HEK293T (cell line): ENCODE measurements around the gene TCERG1L.

Experiments
- CTCF ChIA-PET: fragments of 350-600 bp; formaldehyde crosslinking; extraction: SDS; loops from one replicate; lab custom pipeline; 2021; ENCODE audit warnings: antibody characterized with exemption, inconsistent platforms; lab: Yijun Ruan, JAX
- POLR2A ChIA-PET: fragments of 350-600 bp; formaldehyde crosslinking; extraction: SDS; loops from one replicate; lab custom pipeline; 2020; ENCODE audit warnings: antibody characterized with exemption, inconsistent platforms; lab: Yijun Ruan, JAX
- DNase-seq: peaks from one replicate; pipeline ENCODE4 v3.0.0; 2012; ENCODE audit warnings: mixed read lengths; ENCODE audit errors: extremely low spot score
- ARNT ChIP-seq: fragments of 450-650 bp; IDR thresholded peaks from 2 replicates; pipeline ENCODE4 v1.6.1; 2017; ENCODE audit warnings: mild to moderate bottlenecking
- BHLHE40 ChIP-seq: fragments of 450-650 bp; IDR thresholded peaks from 2 replicates; pipeline ENCODE4 v1.6.1; 2016; ENCODE audit warnings: mild to moderate bottlenecking, moderate library complexity, borderline replicate concordance
- CTBP1 ChIP-seq: fragments of 450-650 bp; IDR thresholded peaks from 2 replicates; pipeline ENCODE4 v1.6.1; 2016; ENCODE audit warnings: borderline replicate concordance
- ELF4 ChIP-seq: fragments of 450-650 bp; IDR thresholded peaks from 2 replicates; pipeline ENCODE4 v1.6.1; 2017; ENCODE audit warnings: antibody characterized with exemption
- FOXA1 ChIP-seq: fragments of 450-650 bp; IDR thresholded peaks from 2 replicates; pipeline ENCODE4 v1.6.1; 2016; ENCODE audit warnings: mild to moderate bottlenecking
- FOXK2 ChIP-seq: fragments of 450-650 bp; IDR thresholded peaks from 2 replicates; pipeline ENCODE4 v1.6.1; 2016; ENCODE audit warnings: mild to moderate bottlenecking
- FOXM1 ChIP-seq: fragments of 450-650 bp; IDR thresholded peaks from 2 replicates; pipeline ENCODE4 v1.6.1; 2017; ENCODE audit warnings: mild to moderate bottlenecking, borderline replicate concordance
- HDGF ChIP-seq: fragments of 450-650 bp; IDR thresholded peaks from 2 replicates; pipeline ENCODE4 v1.6.1; 2017; ENCODE audit warnings: antibody characterized with exemption, borderline replicate concordance
- L3MBTL2 ChIP-seq: fragments of 450-650 bp; conservative IDR thresholded peaks from 2 replicates; pipeline ENCODE4 v1.6.1; 2016; ENCODE audit warnings: mild to moderate bottlenecking
- LEF1 ChIP-seq: fragments of 450-650 bp; IDR thresholded peaks from 2 replicates; pipeline ENCODE4 v1.6.1; 2017; ENCODE audit warnings: mild to moderate bottlenecking, borderline replicate concordance
- NFRKB ChIP-seq: fragments of 450-650 bp; IDR thresholded peaks from 2 replicates; pipeline ENCODE4 v1.6.1; 2016; ENCODE audit warnings: mild to moderate bottlenecking, moderate library complexity
- PKNOX1 ChIP-seq: fragments of 450-650 bp; IDR thresholded peaks from 2 replicates; pipeline ENCODE4 v1.6.1; 2016
- SP1 ChIP-seq: fragments of 450-650 bp; IDR thresholded peaks from 2 replicates; pipeline ENCODE4 v1.6.1; 2017
- SUZ12 ChIP-seq: fragments of 450-650 bp; IDR thresholded peaks from 2 replicates; pipeline ENCODE4 v1.6.1; 2016; ENCODE audit warnings: mild to moderate bottlenecking
- TARDBP ChIP-seq: fragments of 450-650 bp; IDR thresholded peaks from 2 replicates; pipeline ENCODE4 v1.6.1; 2016
- ZNF384 ChIP-seq: fragments of 450-650 bp; IDR thresholded peaks from 2 replicates; pipeline ENCODE4 v1.6.1; 2016

Gene TCERG1L

DNA sequence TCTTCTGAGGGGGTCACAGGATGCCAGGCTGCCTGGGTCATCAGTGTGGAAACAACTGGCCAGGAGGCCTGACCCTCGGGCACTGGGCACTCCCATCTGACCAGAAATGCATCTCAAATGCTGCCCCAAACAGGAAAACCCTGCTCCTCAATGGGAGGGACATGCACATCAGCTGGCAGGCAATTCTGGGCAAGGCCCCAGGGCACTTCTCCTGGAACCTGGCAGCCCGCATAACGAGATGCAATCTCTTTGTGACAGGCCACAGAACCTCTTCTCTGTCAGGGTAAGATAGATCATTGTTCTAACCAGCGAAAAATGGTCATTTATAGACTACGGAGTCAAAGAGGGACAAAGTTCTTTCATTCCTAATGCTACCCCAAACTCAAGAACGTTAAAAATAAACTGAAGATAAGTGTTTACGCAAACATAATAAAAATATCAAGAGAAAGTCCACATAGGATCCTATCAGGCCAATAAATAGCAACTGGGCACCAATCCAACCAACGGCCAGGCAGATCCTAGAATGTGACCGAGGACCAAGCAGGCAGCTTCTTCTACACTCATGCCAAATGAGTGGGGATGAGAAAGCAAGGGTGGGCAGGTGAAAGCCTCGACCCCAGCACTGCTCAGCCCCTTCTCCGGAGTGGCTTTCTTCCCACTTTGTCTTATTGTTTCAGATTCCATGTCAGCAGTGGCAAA is 212.3 kb downstream of the TCERG1L start:
- no peak for DNase-seq
- TF ChIP-seq TARDBP: no peak
- no peak for TF ChIP-seq FOXM1
- TF ChIP-seq FOXA1: no peak
- no peak for TF ChIP-seq L3MBTL2
- TF ChIP-seq ZNF384: no peak
- no peak for TF ChIP-seq LEF1
- no peak for TF ChIP-seq SUZ12
- no peak for TF ChIP-seq HDGF
- no peak for TF ChIP-seq BHLHE40
- no peak for TF ChIP-seq FOXK2
- no peak for TF ChIP-seq NFRKB
- no peak for TF ChIP-seq SP1
- no peak for TF ChIP-seq ARNT
- TF ChIP-seq ELF4: no peak
- TF ChIP-seq PKNOX1: no peak
- no peak for TF ChIP-seq CTBP1
- CTCF ChIA-PET: no interaction called here
- POLR2A ChIA-PET: no interaction called here

GRCh38 chr10:131098416-131098952 is 213.0 kb downstream of the TCERG1L start:
- no peak for DNase-seq
- TF ChIP-seq L3MBTL2: no peak
- TF ChIP-seq PKNOX1: no peak
- no peak for TF ChIP-seq ARNT
- no peak for TF ChIP-seq LEF1
- TF ChIP-seq BHLHE40: no peak
- TF ChIP-seq ZNF384: no peak
- TF ChIP-seq TARDBP: no peak
- TF ChIP-seq CTBP1: no peak
- no peak for TF ChIP-seq SUZ12
- CTCF ChIA-PET: no interaction called here
- POLR2A ChIA-PET: no interaction called here

GRCh38 chr10:131096031-131096430 is 215.5 kb downstream of the TCERG1L start:
- ChIA-PET POLR2A (no interaction called here), CTCF (no interaction called here)
- DNase-seq: no peak
- TF ChIP-seq SUZ12 (no peak), LEF1 (no peak), SP1 (no peak), CTBP1 (no peak), FOXM1 (no peak), FOXA1 (no peak), HDGF (no peak), L3MBTL2 (no peak), ELF4 (no peak), ARNT (no peak), FOXK2 (no peak), PKNOX1 (no peak), ZNF384 (no peak), TARDBP (no peak), NFRKB (no peak)

DNA sequence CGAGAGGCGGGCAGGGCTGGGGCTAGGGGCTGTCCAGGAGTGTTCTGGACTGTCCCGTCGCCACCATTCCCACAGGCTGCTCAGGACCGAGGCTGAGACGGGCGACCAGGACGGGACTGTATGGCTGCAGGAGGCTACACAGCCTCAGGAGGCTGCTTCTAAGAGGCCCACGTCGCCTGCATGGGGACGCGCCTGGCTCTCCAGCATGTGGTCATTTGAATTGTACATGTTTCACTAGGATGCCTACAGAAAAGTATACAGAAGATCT is 216.3 kb downstream of the TCERG1L start:
- ChIA-PET CTCF (no interaction called here), POLR2A (no interaction called here)
- no peak for DNase-seq
- TF ChIP-seq LEF1 (no peak), BHLHE40 (no peak), NFRKB (no peak), FOXM1 (no peak), FOXK2 (no peak), PKNOX1 (no peak), FOXA1 (no peak), ELF4 (no peak), HDGF (no peak), ZNF384 (no peak), L3MBTL2 (no peak), CTBP1 (no peak), SUZ12 (no peak), TARDBP (no peak), ARNT (no peak), SP1 (no peak)

- CTCF ChIA-PET: no interaction called here
- TF ChIP-seq ZNF384 (no peak), SP1 (no peak), FOXK2 (no peak)
- DNase-seq: no peak
- POLR2A ChIA-PET: no interaction called here
Observed at GRCh38 chr10:131094527-131095312, 216.8 kb downstream of the TCERG1L start.
